DMS79 treated with DMSO at 0.1 percent for 48 hours (cell line): ENCODE results near the gene PAX5.

Experiments used
- DNase-seq: peaks from one replicate; lab custom pipeline; 2025; lab: John Stamatoyannopoulos, UW

Gene PAX5

DNA sequence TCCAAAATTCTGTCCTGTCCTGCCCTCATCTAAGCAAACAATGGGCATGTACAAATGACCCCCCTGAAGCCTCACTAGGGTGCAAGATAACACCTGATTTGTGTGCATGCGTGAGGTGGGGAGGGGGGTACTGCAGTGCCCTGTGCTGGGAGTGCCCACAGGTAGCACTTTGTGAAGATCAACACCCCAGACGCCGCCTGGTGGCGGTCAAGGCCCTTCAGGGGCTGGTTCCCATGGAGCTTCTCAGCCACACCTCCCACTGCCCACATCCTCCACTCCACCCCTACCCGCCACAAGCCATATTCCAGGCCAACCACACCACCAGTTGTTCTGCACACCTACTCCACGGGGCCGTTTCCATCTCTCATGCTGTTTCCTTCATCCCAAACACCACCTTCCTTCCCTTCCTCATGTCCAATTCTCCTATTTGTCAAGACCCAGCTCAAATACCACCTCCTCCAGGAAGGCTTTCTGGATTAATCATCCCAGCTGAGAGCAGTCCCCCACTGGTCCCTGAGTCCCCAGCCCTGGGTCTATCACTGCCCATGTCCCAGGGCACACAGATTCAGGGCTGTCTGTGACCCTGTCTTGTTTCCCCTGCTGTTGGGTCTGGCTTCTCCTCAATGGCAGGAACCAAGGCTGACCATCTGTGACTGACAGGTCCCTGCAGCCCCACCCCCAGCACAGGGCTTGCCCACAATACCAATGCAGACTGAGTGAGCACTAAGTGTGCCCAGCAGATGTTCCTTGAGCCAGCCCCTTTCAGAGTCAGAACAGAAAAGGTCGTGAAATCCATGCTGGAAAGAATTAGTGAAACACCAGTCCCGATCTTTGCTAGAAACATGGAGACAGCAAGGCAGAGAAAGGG lies 178.4 kb downstream of the PAX5 start:
- no peak for DNase-seq

DNA sequence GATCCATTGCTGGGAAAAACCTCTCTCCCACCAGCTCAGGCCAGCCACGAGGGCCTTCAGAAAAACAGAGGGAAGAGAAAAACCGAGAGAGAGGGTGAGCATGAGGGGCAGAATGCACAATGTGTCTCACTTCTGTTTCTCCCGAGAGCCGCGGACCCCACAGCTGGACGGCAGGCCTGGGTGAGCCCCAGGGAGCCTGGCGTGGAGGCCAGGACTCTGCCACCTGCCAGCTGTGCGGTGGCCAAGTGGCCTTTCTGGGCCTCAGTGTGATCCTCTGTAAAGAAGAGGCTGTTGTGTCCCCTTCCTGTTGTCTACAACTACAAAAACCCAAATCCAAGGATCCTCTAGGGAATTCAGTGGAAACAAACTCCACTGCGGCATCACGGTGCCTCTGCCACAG lies 179.3 kb downstream of the PAX5 start:
- DNase-seq: no peak

GRCh38 chr9:36854034-36854433 lies 180.0 kb downstream of the PAX5 start:
- DNase-seq: no peak

- DNase-seq: no peak
Measured at GRCh38 chr9:36853233-36853632, 180.8 kb downstream of the PAX5 start.

- DNase-seq: no peak
Measured at GRCh38 chr9:36849943-36850342, 184.1 kb downstream of the PAX5 start.

DNA sequence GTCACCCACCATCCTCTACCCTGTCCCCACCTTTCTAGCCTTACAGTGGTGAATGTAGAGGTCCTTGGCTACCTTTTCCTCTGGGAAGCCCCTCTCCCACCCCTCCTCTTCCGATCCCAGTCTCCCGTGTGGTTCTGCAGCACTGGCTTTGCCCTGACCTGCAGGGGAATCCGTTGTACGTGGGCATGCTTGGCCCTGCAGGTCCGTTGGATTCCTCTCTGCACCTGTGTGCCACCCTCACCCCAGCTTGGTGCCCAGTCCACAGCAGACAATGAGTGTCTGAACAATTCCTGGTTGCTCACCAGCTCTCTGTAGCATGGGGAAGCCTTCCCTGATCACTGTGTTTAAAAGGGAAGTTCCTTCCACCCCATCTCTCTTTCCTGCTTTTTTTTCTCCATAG lies 185.1 kb downstream of the PAX5 start:
- no peak for DNase-seq

DNA sequence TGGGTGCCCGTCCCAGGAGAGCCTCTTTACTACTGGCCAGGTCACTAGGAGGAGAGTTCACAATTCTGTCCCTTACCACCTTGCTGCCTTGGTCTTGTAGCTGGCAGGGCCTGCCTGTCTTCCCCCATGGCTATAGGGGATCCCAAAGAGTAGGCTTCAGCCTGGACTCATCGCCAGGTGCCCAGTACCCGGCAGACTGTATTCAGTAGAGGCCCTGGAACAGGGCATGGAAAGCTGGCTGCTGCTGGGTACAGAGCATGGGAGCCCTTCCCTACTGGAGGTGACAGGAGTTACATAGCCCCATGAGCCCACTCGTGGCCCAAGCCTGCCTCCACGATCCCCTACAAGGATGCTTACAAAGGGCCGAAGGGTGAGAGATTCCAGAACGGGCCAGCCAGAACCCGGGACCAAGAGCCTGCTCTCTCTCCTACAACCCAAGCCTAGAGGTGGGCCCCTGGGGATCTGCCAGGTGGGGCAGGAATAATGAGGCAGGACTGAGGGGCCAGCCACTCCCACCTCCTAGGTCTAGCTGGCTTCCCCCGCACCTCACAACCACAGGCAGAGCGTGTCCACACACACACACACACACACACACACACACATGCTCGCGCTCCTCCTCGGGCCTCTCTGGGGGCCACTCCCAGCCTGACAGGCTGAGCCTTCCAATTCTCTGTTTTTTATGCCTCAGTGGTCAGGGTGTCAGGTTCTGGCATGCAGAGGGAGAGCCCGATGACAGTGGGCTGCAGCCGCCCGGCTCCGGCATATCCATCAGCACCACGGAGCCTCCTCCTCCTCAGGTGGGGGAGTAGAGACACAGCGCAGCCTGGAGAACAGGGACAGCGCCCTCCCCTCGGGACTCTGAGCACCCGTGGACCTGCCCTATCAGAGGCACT lies 186.0 kb downstream of the PAX5 start:
- peak; percentile 76 for DNase-seq

DNA sequence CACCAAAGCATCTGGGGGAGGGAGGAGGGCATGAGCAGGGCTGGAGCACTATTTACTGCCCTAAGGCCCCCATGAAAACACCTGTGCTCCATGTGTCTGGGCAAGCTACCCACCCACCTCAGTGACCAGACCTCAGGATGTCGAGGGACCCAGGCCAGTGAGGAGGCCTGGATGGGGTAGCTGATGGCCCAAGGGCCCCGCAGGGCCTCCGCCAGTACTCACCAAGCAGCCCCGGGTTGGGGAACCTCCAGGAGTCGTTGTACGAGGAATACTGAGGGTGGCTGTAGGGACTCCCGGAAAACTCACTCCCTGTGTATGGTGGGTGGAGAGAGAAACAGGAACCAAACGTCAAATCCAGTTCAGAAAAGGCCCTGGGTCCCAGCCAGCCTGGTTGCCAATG lies 187.4 kb downstream of the PAX5 start:
- no peak for DNase-seq

DNA sequence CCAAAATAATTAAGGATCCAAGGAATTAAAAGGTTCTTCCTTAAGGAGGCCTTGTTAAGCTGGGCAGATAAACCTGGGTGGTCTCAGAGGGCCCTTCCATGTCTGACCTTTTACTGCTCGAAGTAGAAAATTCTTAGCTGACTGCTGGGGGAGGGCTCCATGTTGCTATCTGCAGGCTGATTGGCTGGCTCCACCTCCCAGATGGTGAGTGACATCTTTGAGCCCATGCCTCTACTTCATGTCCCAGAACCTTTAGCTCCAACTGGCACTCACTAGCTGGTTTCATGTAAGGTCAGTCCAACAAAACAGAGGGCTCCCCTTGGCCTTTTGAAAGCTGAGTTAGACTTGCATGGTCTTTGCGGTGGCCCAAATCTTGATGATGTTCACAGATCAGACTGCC lies 188.2 kb downstream of the PAX5 start:
- DNase-seq: no peak

- no peak for DNase-seq
Measured at GRCh38 chr9:36844961-36845360, 189.1 kb downstream of the PAX5 start.

DNA sequence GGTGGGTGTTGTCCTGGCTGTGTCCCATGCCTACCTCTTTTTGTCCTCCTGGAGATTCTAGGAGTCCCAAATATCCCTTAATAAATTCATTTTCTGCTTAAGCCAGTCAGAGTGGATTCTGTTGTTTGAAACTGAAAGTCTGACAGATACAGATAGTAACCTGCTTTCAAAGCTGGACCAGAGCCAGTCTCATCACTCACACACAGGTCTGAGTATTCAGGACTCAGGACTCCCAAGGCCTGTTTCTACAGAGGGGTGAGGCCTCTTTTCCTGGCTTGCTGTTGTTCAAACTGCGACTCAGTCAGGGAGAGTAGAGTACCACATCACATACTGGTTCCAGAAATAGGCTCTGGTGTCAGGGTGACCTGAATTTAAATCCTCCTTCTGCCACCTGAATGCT lies 190.1 kb downstream of the PAX5 start:
- no peak for DNase-seq

DNA sequence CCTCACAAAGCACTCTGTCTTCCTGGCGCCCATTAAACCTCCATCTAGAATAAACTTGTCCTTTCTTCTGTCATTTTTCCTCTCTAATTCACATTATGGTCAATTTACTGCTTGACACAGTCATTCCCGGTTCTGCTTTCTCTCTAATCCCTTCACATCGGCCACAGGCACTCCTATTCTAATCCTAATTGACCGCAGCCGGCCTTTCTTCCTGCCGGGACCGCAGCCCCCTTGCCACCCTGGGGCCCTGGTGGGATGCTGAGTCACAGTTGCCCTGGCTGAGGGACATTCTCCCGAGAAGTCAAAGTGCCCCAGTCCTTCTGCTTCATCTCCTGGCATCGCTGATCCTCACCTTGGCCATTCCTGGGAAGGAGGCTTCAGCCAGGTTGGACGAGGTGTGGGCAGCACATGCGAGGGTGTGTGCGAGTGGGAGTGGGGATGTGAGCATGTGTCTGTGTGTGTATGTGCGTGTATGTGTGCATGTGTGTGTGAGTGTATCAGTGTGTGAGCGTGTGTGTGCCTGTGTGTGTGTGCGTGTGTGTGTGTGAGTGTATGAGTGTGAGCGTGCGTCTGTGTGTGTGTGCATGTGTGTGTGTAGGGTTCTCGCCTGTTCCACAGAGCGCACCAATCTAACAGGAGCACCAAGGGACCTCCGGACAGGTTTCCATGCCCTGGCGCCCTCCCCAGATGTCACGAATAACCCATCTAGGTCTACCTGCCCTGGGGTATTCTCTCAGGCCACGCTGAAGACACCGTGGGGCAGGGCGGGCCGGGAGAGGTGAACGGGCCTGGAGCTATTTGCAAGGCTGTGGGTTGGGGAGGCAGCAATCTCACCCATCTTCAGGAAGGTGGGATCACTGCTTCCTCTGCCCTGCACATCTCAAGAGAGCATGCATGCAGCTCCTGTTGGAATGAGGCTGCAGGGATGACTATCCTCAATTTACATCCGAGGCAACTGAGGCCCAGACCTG lies 191.2 kb downstream of the PAX5 start:
- DNase-seq: no peak

- DNase-seq: no peak
Measured at GRCh38 chr9:36840898-36841536, 193.1 kb downstream of the PAX5 start.

DNA sequence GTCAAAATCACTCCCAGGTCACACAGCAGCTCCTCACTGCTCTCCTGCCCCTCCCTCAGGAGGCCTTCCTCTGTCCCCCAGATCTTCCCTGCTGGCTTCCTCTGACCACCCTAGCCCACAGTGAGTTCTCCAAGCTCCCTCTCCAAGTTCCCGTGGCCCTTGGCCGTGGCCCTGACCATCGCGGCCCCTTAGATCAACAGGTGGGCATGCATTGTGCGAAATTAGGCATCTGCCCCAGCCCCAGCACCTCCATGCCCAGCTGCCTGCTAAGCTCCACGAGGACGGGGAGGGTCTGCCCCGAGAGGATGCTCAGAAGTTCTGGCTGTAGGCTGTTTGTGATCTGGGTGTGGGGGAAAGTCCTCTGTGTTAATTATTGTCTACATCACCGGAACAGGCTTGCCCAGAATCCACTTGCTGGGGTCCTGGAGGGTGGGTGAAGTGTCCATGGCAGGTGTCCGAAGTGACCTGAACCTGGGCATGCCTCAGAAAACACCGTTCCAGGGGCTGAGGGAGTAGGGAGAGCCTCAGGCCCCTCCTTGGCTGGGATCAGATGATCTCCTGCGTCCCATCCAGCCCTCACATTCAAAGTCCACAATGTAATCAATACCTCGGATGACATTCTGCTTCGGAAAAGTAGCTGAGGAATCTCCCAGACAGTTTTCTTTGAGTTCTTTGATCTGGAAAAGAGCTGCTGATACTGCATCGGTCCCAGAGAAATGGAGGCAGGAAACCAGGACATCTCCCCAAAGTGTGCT lies 194.8 kb downstream of the PAX5 start:
- no peak for DNase-seq

- no peak for DNase-seq
Measured at GRCh38 chr9:36837431-36838405, 196.3 kb downstream of the PAX5 start.

DNA sequence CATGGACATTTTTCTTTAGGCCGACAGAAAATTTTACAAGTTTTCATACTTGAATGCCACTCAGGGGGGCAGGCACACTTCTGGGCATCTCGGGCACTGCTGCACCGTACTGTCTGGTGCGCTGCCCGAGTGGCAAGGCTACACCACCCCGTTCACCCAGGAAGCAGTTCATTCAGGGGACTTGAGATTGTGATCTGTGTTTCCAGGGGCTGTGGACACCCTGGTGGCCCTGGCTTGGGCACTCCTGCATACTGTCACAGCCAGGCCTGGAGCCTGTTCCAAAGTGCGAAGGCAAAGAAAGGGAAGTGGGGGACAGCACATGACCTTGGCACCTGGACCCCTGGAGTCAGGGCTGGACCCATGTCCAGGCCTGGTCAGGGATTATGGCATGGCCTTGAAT lies 197.6 kb downstream of the PAX5 start:
- DNase-seq: no peak

- no peak for DNase-seq
Measured at GRCh38 chr9:36835271-36835996, 198.6 kb downstream of the PAX5 start.

- DNase-seq: no peak
Measured at GRCh38 chr9:36834736-36835135, 199.3 kb downstream of the PAX5 start.

- no peak for DNase-seq
Measured at GRCh38 chr9:36833954-36834353, 200.1 kb downstream of the PAX5 start.
